Measurements from ENCODE around the gene CSTPP1.

GRCh38 chr11:47021965-47022364, 85.4 kb downstream of the CSTPP1 start:
- TF ChIP-seq CTCF (IDR thresholded peaks at IDR 0.05) = no peak
- TF ChIP-seq POLR2A (IDR thresholded peaks at IDR 0.05) = no peak
